T-helper 17 cell (primary cell): ENCODE measurements around the gene CAVIN3. TPM values are rescaled to one million over a fixed set of nuclear protein-coding genes. Genes with fewer than 3 reads are reported as not detected.

Experiments used
- ATAC-seq: fragments of 150-1000 bp; cut with Tn5 transposase; 2 replicates; pipeline ENCODE4 v1.10.0; 2021; ENCODE audit warnings: mild to moderate bottlenecking, moderate library complexity
- DNase-seq, 3 donors: peaks; one replicate each; pipeline versions ENCODE4 v3.0.0 to v3.0.0-alpha.2; 2020 to 2021
- H3K9me3 ChIP-seq: one replicate; pipeline ENCODE4 v1.7.0; 2013; ENCODE audit warnings: low read length, mild to moderate bottlenecking; ENCODE audit not compliant: control insufficient read depth, poor library complexity, severe bottlenecking
- H3K27ac Mint-ChIP-seq: one replicate; pipeline ENCODE4 v1.8.0; 2022; ENCODE audit warnings: mild to moderate bottlenecking, moderate library complexity, mixed read lengths
- H3K27me3 Mint-ChIP-seq: one replicate; pipeline ENCODE4 v1.8.0; 2022; ENCODE audit warnings: mixed read lengths
- H3K36me3 Mint-ChIP-seq: one replicate; pipeline ENCODE4 v1.8.0; 2022; ENCODE audit warnings: low read depth, mixed read lengths
- H3K4me1 Mint-ChIP-seq: one replicate; pipeline ENCODE4 v1.8.0; 2022; ENCODE audit warnings: mild to moderate bottlenecking, mixed read lengths
- H3K4me3 Mint-ChIP-seq: one replicate; pipeline ENCODE4 v1.8.0; 2022; ENCODE audit warnings: mild to moderate bottlenecking, moderate library complexity, mixed read lengths
- total RNA-seq, 4 donors: library from RNA in 2 of 4; stranded (reverse) in 2 of 4; gene quantifications; one replicate each; pipeline ENCODE4 v1.2.3 and lab custom pipeline; 2022 to 2026

CAVIN3 gene
- total RNA-seq, 2 donors from 2014 or later, result not detected

DNA sequence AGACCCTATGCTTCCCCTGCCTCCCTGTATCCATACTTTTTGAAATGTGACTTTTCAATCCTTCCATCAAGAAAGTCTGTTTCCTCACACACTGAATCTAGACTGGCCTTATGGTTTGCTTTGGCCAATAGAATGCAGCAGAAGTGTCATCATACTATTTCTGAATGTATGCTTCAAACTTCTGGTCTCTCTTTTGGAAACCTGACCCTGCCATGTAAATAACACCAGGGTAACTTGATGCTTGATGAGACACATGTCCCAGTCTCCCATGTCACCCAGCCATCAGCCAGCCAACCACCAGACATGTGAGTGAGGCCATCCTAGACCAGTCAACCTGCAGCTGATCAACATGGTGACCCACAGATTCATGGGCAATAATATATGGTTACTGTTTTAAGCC lies 29.7 kb upstream of the CAVIN3 start:
- Mint-ChIP-seq H3K4me1 (peaks cover 11% of the 10 kb centered on the region), H3K4me3 (no peak overlapping the region), H3K27ac (no peak overlapping the region), H3K27me3 (peaks cover 23% of the 10 kb centered on the region), H3K36me3 (peaks cover 2% of the 10 kb centered on the region)
- no peaks in the 10 kb centered on the region for H3K9me3 ChIP-seq
- no peak for DNase-seq
- no peak for ATAC-seq

- peaks cover 2% of the 10 kb centered on the region for H3K36me3 Mint-ChIP-seq
- peaks cover 3% of the 10 kb centered on the region for H3K4me1 Mint-ChIP-seq
- DNase-seq (no peak), ATAC-seq (no peak)
- H3K9me3 ChIP-seq, result no peaks in the 10 kb centered on the region
- H3K27ac Mint-ChIP-seq, result no peak overlapping the region
- no peak overlapping the region for H3K4me3 Mint-ChIP-seq
- H3K27me3 Mint-ChIP-seq, result peaks cover 32% of the 10 kb centered on the region
These were observed 25.1 kb upstream of the CAVIN3 start for GRCh38 chr11:6345366-6345765.

GRCh38 chr11:6336293-6336692 lies 16.0 kb upstream of the CAVIN3 start:
- H3K9me3 ChIP-seq, result no peaks in the 10 kb centered on the region
- DNase-seq (no peak), ATAC-seq (no peak)
- H3K4me1 Mint-ChIP-seq, result no peaks in the 10 kb centered on the region
- H3K27me3 Mint-ChIP-seq, result peaks cover 47% of the 10 kb centered on the region
- H3K4me3 Mint-ChIP-seq, result no peak overlapping the region
- no peaks in the 10 kb centered on the region for H3K36me3 Mint-ChIP-seq
- no peak overlapping the region for H3K27ac Mint-ChIP-seq

DNA sequence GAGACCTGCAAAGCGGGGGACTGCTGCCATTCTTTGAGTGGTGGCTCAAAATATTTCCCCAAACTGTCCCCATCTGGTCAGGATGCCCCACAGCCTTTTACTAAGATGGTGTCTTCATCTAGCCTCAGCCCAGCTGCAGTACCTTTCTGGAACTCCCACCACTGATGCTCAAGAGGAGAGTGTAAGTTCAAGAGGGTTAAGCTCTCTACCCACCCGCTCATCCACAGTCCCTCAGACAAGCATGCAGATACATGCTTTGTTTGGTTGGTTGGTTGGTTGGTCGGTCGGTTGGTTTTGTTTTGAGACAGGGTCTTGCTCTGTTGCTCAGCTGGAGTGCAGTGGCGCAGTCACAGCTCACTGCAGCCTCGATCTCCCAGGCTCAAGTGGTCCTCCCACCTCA lies 14.5 kb upstream of the CAVIN3 start:
- ATAC-seq, result no peak
- Mint-ChIP-seq H3K36me3 (no peaks in the 10 kb centered on the region), H3K4me3 (no peak overlapping the region), H3K27ac (no peak overlapping the region), H3K4me1 (no peaks in the 10 kb centered on the region), H3K27me3 (peaks cover 43% of the 10 kb centered on the region)
- no peaks in the 10 kb centered on the region for H3K9me3 ChIP-seq
- DNase-seq, result no peak

GRCh38 chr11:6333095-6333494 lies 12.8 kb upstream of the CAVIN3 start:
- DNase-seq, result no peak
- Mint-ChIP-seq H3K4me1 (no peaks in the 10 kb centered on the region), H3K4me3 (no peak overlapping the region), H3K27ac (no peak overlapping the region), H3K36me3 (no peaks in the 10 kb centered on the region), H3K27me3 (peaks cover 30% of the 10 kb centered on the region)
- H3K9me3 ChIP-seq, result no peaks in the 10 kb centered on the region
- no peak for ATAC-seq

DNA sequence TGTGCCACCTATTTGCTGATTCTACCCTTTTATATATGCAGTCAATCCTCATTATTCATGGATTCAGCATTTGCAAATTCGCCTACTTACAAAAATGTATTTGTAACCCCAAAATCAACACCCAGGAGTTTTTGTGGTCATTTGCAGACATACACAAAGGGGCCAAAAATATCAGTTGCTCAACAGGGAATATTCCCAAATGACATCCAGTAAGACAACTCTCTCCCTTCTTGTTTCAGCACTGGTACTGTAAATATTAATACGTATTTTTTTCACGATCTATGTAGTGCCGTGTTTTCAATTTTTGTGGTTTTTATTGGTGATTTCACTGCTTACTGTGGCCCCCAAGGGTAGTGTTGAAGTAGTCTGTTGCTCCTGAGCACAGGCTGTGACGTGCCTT lies 11.8 kb upstream of the CAVIN3 start:
- Mint-ChIP-seq H3K27ac (no peak overlapping the region), H3K27me3 (peaks cover 40% of the 10 kb centered on the region), H3K36me3 (no peaks in the 10 kb centered on the region), H3K4me1 (no peaks in the 10 kb centered on the region), H3K4me3 (no peak overlapping the region)
- H3K9me3 ChIP-seq, result no peaks in the 10 kb centered on the region
- no peak for ATAC-seq
- DNase-seq, result no peak

GRCh38 chr11:6328321-6328720 lies 8.0 kb upstream of the CAVIN3 start:
- Mint-ChIP-seq H3K36me3 (peaks cover 3% of the 10 kb centered on the region), H3K27me3 (peaks cover 44% of the 10 kb centered on the region)
- ATAC-seq, result no peak

DNA sequence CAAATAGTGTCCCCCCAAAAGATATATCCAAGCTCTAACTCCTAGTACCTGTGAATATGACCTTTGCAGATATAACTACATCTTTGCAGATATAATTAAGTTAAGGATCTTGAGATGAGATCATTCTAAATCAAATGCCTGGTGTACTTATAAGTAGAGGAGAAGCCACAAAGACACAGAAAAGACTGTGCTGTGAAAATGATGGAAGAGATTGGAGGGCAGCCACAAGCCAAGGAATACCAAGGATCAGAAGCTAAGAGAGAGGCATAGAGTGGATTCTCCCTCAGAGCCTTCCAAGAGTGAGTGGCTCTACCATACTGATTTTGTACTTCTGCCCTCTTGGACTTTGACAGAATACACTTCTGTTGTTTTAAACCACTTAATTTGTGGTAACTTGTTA lies 7.5 kb upstream of the CAVIN3 start:
- DNase-seq, result no peak

More at GRCh38 chr11:6328321-6328720, 8.0 kb upstream of the CAVIN3 start:
- no peak for DNase-seq
- no peaks in the 10 kb centered on the region for H3K9me3 ChIP-seq
- Mint-ChIP-seq H3K4me1 (no peaks in the 10 kb centered on the region), H3K4me3 (no peak overlapping the region), H3K27ac (no peak overlapping the region)

GRCh38 chr11:6326985-6327384 lies 6.7 kb upstream of the CAVIN3 start:
- Mint-ChIP-seq H3K36me3 (peaks cover 3% of the 10 kb centered on the region), H3K27me3 (peaks cover 45% of the 10 kb centered on the region), H3K4me1 (no peaks in the 10 kb centered on the region), H3K27ac (no peak overlapping the region), H3K4me3 (no peak overlapping the region)
- DNase-seq (no peak), ATAC-seq (no peak)
- H3K9me3 ChIP-seq, result no peaks in the 10 kb centered on the region

More for the DNA sequence above, 7.5 kb upstream of the CAVIN3 start:
- H3K27me3 Mint-ChIP-seq, result peaks cover 44% of the 10 kb centered on the region
- H3K36me3 Mint-ChIP-seq, result peaks cover 3% of the 10 kb centered on the region
- H3K4me3 Mint-ChIP-seq, result no peak overlapping the region
- no peak for ATAC-seq
- H3K4me1 Mint-ChIP-seq, result no peaks in the 10 kb centered on the region
- no peaks in the 10 kb centered on the region for H3K9me3 ChIP-seq
- no peak overlapping the region for H3K27ac Mint-ChIP-seq

DNA sequence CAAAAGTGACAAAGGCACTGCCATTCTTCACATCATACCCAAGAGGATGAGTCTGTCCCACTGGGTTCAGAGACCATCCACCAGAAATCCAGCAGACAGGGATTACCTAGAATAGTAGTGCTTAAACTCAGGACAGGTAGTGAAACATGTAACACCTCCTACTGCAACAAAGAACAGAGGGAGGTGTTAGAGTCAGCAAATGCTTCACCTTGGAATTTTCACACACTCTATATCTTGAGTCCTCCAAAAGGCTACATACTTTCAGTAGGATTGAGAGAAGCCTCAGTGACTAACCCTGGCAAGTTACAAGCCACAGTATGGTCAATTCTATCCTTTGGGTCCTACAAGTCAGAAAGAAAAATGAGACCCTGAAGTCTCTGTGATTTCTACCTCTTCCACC lies 6.0 kb upstream of the CAVIN3 start:
- no peaks in the 10 kb centered on the region for H3K9me3 ChIP-seq
- ATAC-seq, result no peak
- Mint-ChIP-seq H3K4me3 (no peak overlapping the region), H3K27ac (no peak overlapping the region), H3K4me1 (peaks cover 2% of the 10 kb centered on the region), H3K27me3 (peaks cover 51% of the 10 kb centered on the region), H3K36me3 (peaks cover 3% of the 10 kb centered on the region)
- no peak for DNase-seq

GRCh38 chr11:6323291-6323905 lies 3.1 kb upstream of the CAVIN3 start:
- Mint-ChIP-seq H3K27ac (no peak overlapping the region), H3K27me3 (peaks cover 65% of the 10 kb centered on the region), H3K4me3 (no peak overlapping the region), H3K36me3 (peaks cover 6% of the 10 kb centered on the region), H3K4me1 (peaks cover 9% of the 10 kb centered on the region)
- DNase-seq (no peak), ATAC-seq (no peak)
- H3K9me3 ChIP-seq, result no peaks in the 10 kb centered on the region

DNA sequence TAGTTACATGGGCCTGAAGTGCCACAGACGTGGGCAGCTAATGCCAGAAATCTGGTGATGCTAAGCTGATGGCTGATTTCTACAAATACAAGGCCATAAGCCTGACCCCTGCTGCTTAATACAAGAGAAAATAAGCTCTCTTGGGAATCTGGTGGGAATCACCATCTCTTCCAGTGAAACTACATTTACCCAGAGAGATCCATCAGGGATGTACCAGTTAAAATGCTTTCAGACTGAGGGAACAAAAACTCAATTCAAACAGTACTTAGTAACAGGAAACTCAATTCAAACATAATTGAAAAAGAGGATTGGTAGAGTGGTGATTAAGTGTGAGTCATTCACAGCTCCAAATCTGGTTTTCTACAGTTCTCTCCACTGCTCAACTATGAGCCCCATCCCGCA lies 1.7 kb upstream of the CAVIN3 start:
- DNase-seq, result no peak
- no peaks in the 10 kb centered on the region for H3K9me3 ChIP-seq
- Mint-ChIP-seq H3K27ac (no peak overlapping the region), H3K4me1 (peaks cover 9% of the 10 kb centered on the region), H3K27me3 (peaks cover 68% of the 10 kb centered on the region), H3K4me3 (peak overlapping the region; percentile 45), H3K36me3 (peaks cover 7% of the 10 kb centered on the region)
- ATAC-seq, result no peak

GRCh38 chr11:6321356-6321755 lies 1.1 kb upstream of the CAVIN3 start:
- Mint-ChIP-seq H3K36me3 (peaks cover 8% of the 10 kb centered on the region), H3K4me3 (peak overlapping the region; percentile 81), H3K27me3 (peaks cover 71% of the 10 kb centered on the region), H3K4me1 (peaks cover 9% of the 10 kb centered on the region), H3K27ac (no peak overlapping the region)
- H3K9me3 ChIP-seq, result no peaks in the 10 kb centered on the region
- no peak for ATAC-seq
- no peak for DNase-seq

DNA sequence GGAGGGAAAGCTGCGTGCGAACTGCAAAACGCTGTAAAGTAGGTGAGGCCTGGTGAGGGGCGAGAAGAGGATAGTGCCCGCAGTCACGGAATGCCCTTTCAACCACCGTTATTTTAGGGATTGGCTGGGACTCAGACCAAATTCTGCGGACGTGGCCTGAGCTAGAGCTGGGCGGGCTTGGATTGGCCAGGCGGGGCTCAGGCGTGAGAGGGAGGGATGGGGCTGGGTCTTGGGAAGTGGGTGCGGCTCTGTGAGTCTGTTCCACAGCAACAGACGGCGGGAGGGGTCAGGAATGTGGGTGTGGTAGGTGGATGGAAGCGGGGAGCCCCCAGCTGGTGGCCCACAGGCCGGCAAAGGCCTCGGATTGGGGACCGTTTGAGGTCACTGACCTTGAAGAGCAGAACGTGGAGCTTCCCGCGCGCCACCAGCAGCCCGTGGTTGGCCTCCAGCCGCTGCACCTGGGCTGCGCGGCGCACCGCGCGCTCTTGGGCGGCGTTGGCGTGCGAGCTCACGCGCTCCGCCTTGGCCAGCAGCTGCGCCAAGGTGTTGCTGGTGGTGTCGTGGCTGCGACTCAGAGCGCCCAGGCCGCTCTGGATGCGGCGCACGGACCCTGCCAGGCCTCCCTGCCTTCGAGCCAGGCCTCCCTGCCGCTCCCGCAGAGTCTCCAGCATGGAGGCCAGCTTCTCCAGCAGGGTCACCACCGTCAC lies 444 bp downstream of the CAVIN3 start:
- H3K36me3 Mint-ChIP-seq, result peaks cover 8% of the 10 kb centered on the region
- peak in 1 of 3 donors; percentile 11 for DNase-seq
- H3K27me3 Mint-ChIP-seq, result peaks cover 74% of the 10 kb centered on the region
- H3K9me3 ChIP-seq, result no peaks in the 10 kb centered on the region
- H3K27ac Mint-ChIP-seq, result no peak overlapping the region
- H3K4me3 Mint-ChIP-seq, result peak overlapping the region; percentile 81
- ATAC-seq, result peak; percentile 25
- H3K4me1 Mint-ChIP-seq, result peaks cover 13% of the 10 kb centered on the region
